Muscle layer of duodenum (tissue), 2 donors: ENCODE measurements around the gene TSPAN5.

Source experiments
- H3K27ac ChIP-seq: one replicate; pipeline ENCODE4 v1.7.0; 2013; ENCODE audit warnings: mild to moderate bottlenecking, low read length
- H3K27me3 ChIP-seq: one replicate; pipeline ENCODE4 v1.7.0; 2013; ENCODE audit warnings: low read depth, mild to moderate bottlenecking, control low read depth, low read length
- H3K36me3 ChIP-seq, 2 donors: one replicate each; pipeline ENCODE4 v1.7.0; 2013; ENCODE audit warnings: low read length in 2 of 2, control low read depth in 1 of 2, mild to moderate bottlenecking in 1 of 2; ENCODE audit not compliant: insufficient read depth in 2 of 2, control insufficient read depth in 1 of 2
- H3K4me1 ChIP-seq, 2 donors: one replicate each; pipeline ENCODE4 v1.7.0; 2013; ENCODE audit warnings: low read length in 2 of 2, mild to moderate bottlenecking in 2 of 2, control low read depth in 1 of 2, moderate library complexity in 1 of 2; ENCODE audit not compliant: insufficient read depth in 2 of 2, control insufficient read depth in 1 of 2
- H3K4me3 ChIP-seq, 2 donors: one replicate each; pipeline ENCODE4 v1.7.0; 2013; ENCODE audit warnings: low read length in 2 of 2, low read depth in 1 of 2, mild to moderate bottlenecking in 1 of 2
- H3K9me3 ChIP-seq, 2 donors: one replicate each; pipeline ENCODE4 v1.7.0; 2013; ENCODE audit warnings: low read length in 2 of 2, control low read depth in 1 of 2, mild to moderate bottlenecking in 1 of 2; ENCODE audit not compliant: control insufficient read depth in 1 of 2
- donor health status: healthy.

TSPAN5 gene

GRCh38 chr4:98509721-98510120 is 148.7 kb downstream of the TSPAN5 start:
- Histone ChIP-seq H3K4me3 (no peak overlapping the region), H3K9me3 (no peaks in the 10 kb centered on the region), H3K4me1 (no peaks in the 10 kb centered on the region), H3K27ac (no peak overlapping the region), H3K27me3 (no peaks in the 10 kb centered on the region), H3K36me3 (no peaks in the 10 kb centered on the region)

- Histone ChIP-seq H3K4me3 (no peak overlapping the region), H3K27ac (no peak overlapping the region), H3K27me3 (no peaks in the 10 kb centered on the region), H3K36me3 (no peaks in the 10 kb centered on the region), H3K9me3 (no peaks in the 10 kb centered on the region), H3K4me1 (no peaks in the 10 kb centered on the region)
Measured at GRCh38 chr4:98508829-98509598, 149.4 kb downstream of the TSPAN5 start.

GRCh38 chr4:98508248-98508647 is 150.2 kb downstream of the TSPAN5 start:
- no peak overlapping the region for H3K4me3 ChIP-seq
- H3K36me3 ChIP-seq: no peaks in the 10 kb centered on the region
- no peaks in the 10 kb centered on the region for H3K4me1 ChIP-seq
- no peaks in the 10 kb centered on the region for H3K27me3 ChIP-seq
- no peaks in the 10 kb centered on the region for H3K9me3 ChIP-seq
- H3K27ac ChIP-seq: no peak overlapping the region

- Histone ChIP-seq H3K4me3 (no peak overlapping the region), H3K9me3 (no peaks in the 10 kb centered on the region), H3K36me3 (no peaks in the 10 kb centered on the region), H3K27ac (no peak overlapping the region), H3K27me3 (no peaks in the 10 kb centered on the region), H3K4me1 (no peaks in the 10 kb centered on the region)
Measured at GRCh38 chr4:98507299-98507698, 151.1 kb downstream of the TSPAN5 start.

- Histone ChIP-seq H3K27me3 (no peaks in the 10 kb centered on the region), H3K27ac (no peak overlapping the region), H3K9me3 (no peaks in the 10 kb centered on the region), H3K4me3 (no peak overlapping the region), H3K4me1 (no peaks in the 10 kb centered on the region), H3K36me3 (no peaks in the 10 kb centered on the region)
Measured at GRCh38 chr4:98506462-98507132, 151.8 kb downstream of the TSPAN5 start.

- Histone ChIP-seq H3K4me1 (no peaks in the 10 kb centered on the region), H3K27me3 (no peaks in the 10 kb centered on the region), H3K36me3 (no peaks in the 10 kb centered on the region), H3K27ac (no peak overlapping the region), H3K9me3 (no peaks in the 10 kb centered on the region), H3K4me3 (no peak overlapping the region)
Measured at GRCh38 chr4:98505992-98506391, 152.4 kb downstream of the TSPAN5 start.

- H3K27ac ChIP-seq: no peak overlapping the region
- no peaks in the 10 kb centered on the region for H3K36me3 ChIP-seq
- H3K27me3 ChIP-seq: no peaks in the 10 kb centered on the region
- no peak overlapping the region for H3K4me3 ChIP-seq
- H3K4me1 ChIP-seq: no peaks in the 10 kb centered on the region
- no peaks in the 10 kb centered on the region for H3K9me3 ChIP-seq
Measured at GRCh38 chr4:98504091-98504490, 154.3 kb downstream of the TSPAN5 start.

GRCh38 chr4:98503676-98504075 is 154.7 kb downstream of the TSPAN5 start:
- Histone ChIP-seq H3K9me3 (no peaks in the 10 kb centered on the region), H3K27me3 (no peaks in the 10 kb centered on the region), H3K27ac (no peak overlapping the region)

GRCh38 chr4:98502624-98503023 is 155.8 kb downstream of the TSPAN5 start:
- H3K4me3 ChIP-seq: no peak overlapping the region
- H3K36me3 ChIP-seq: no peaks in the 10 kb centered on the region
- no peaks in the 10 kb centered on the region for H3K27me3 ChIP-seq
- H3K9me3 ChIP-seq: no peaks in the 10 kb centered on the region
- H3K4me1 ChIP-seq: no peaks in the 10 kb centered on the region
- H3K27ac ChIP-seq: no peak overlapping the region

More at GRCh38 chr4:98503676-98504075, 154.7 kb downstream of the TSPAN5 start:
- Histone ChIP-seq H3K4me1 (no peaks in the 10 kb centered on the region), H3K36me3 (no peaks in the 10 kb centered on the region), H3K4me3 (no peak overlapping the region)

- Histone ChIP-seq H3K27ac (no peak overlapping the region), H3K27me3 (no peaks in the 10 kb centered on the region), H3K9me3 (no peaks in the 10 kb centered on the region), H3K36me3 (no peaks in the 10 kb centered on the region), H3K4me3 (no peak overlapping the region), H3K4me1 (no peaks in the 10 kb centered on the region)
Measured at GRCh38 chr4:98502031-98502430, 156.4 kb downstream of the TSPAN5 start.

- no peak overlapping the region for H3K4me3 ChIP-seq
Measured at GRCh38 chr4:98501383-98501782, 157.0 kb downstream of the TSPAN5 start.

More at GRCh38 chr4:98501383-98501782, 157.0 kb downstream of the TSPAN5 start:
- H3K27me3 ChIP-seq: no peaks in the 10 kb centered on the region
- H3K9me3 ChIP-seq: no peaks in the 10 kb centered on the region
- H3K4me1 ChIP-seq: no peaks in the 10 kb centered on the region
- H3K27ac ChIP-seq: no peak overlapping the region
- H3K36me3 ChIP-seq: no peaks in the 10 kb centered on the region
